BLaER1 treated with 17β-estradiol and CSF1 and Interleukin-3, amounts not matched to agents 10 nM and 100 nM (cell line): ENCODE measurements around the gene HMBS.
"Not testable (repeated sequence)": the region's sequence is repeated elsewhere in the genome, so short reads cannot be mapped to it uniquely, and the experiment has no call there.

Experiments
- H3K27ac ChIP-seq, 11 experiments: shearing (Covaris generic); formaldehyde crosslinking; 2 replicates each; pipeline ENCODE4 v1.8.1; 2022
- H3K27me3 ChIP-seq, 11 experiments: shearing (Covaris generic); formaldehyde crosslinking; 2 replicates each; pipeline ENCODE4 v1.8.1; 2022
- H3K36me3 ChIP-seq, 11 experiments: shearing (Covaris generic); formaldehyde crosslinking; 2 replicates each; pipeline ENCODE4 v1.8.1; 2022
- H3K4me1 ChIP-seq, 10 experiments: shearing (Covaris generic); formaldehyde crosslinking; 2 replicates each; pipeline ENCODE4 v1.8.1; 2022
- H3K4me2 ChIP-seq, 11 experiments: shearing (Covaris generic); formaldehyde crosslinking; 2 replicates each; pipeline ENCODE4 v1.8.1; 2022
- H3K4me3 ChIP-seq, 10 experiments: shearing (Covaris generic); formaldehyde crosslinking; 2 replicates each; pipeline ENCODE4 v1.8.1; 2022
- H3K9ac ChIP-seq, 11 experiments: shearing (Covaris generic); formaldehyde crosslinking; 2 replicates each; pipeline ENCODE4 v1.8.1; 2022
- H3K9me3 ChIP-seq, 11 experiments: shearing (Covaris generic); formaldehyde crosslinking; replicated peaks in 1 of 11; 2 replicates each; pipeline ENCODE4 v1.8.1; 2022
- H4K20me1 ChIP-seq, 11 experiments: shearing (Covaris generic); formaldehyde crosslinking; 2 replicates each; pipeline ENCODE4 v1.8.1; 2022
- Cebpa-rat ChIP-seq, 11 experiments: shearing (Covaris generic); IDR thresholded peaks; 2 replicates each; pipeline ENCODE4 v1.8.1; 2022

The HMBS gene

GRCh38 chr11:119093942-119094815 is 9.5 kb downstream of the HMBS start:
- TF ChIP-seq Cebpa-rat (IDR thresholded peaks at IDR 0.05) = no peak
- no peaks in the 10 kb centered on the region for H3K27me3 ChIP-seq
- peak overlapping the region; percentile 71 to 98 (median 96) for H3K4me3 ChIP-seq
- no peaks in the 10 kb centered on the region; a peak in 3 of 22 replicates for H3K9me3 ChIP-seq
- peak overlapping the region; percentile 89 to 99 (median 98) for H3K4me2 ChIP-seq
- H3K9ac ChIP-seq = peak overlapping the region; percentile 90 to 99 (median 97)
- peaks cover 50 to 59% (median 55%) of the 10 kb centered on the region in 10 experiments for H3K4me1 ChIP-seq
- peak overlapping the region; percentile 78 to 98 (median 95) for H3K27ac ChIP-seq
- H4K20me1 ChIP-seq = peaks cover 0 to 38% (median 34%) of the 10 kb centered on the region in 11 experiments; a peak in 20 of 22 replicates
- H3K36me3 ChIP-seq = peaks cover 24 to 67% (median 59%) of the 10 kb centered on the region in 11 experiments

DNA sequence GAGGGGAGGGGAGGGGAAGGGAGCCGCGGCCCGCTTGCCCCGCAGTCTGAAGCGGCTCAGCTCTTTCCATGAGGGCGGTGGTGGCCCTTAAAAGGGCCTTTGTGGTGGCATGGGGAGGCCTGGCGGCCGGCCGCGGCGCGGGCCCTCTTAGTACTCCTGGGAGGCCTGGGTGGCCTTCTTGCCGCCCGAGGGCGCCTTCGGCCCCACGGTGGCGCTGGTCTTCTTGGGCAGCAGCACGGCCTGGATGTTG is 10.1 kb downstream of the HMBS start:
- Histone ChIP-seq H3K27ac (peak overlapping the region; percentile 78 to 98 (median 95)), H3K9ac (peak overlapping the region; percentile 90 to 99 (median 97)), H3K4me1 (peaks cover 49 to 59% (median 54%) of the 10 kb centered on the region in 10 experiments), H3K9me3 (no peaks in the 10 kb centered on the region; a peak in 3 of 22 replicates), H3K4me2 (peak overlapping the region; percentile 89 to 99 (median 98)), H4K20me1 (peaks cover 0 to 38% (median 34%) of the 10 kb centered on the region in 11 experiments; a peak in 20 of 22 replicates), H3K4me3 (peak overlapping the region; percentile 71 to 98 (median 96)), H3K27me3 (no peaks in the 10 kb centered on the region), H3K36me3 (peaks cover 24 to 68% (median 58%) of the 10 kb centered on the region in 11 experiments)
- no peak for TF ChIP-seq Cebpa-rat (IDR thresholded peaks at IDR 0.05)

- Histone ChIP-seq H3K36me3 (peaks cover 24 to 68% (median 58%) of the 10 kb centered on the region in 11 experiments), H3K4me2 (peak overlapping the region; percentile 89 to 99 (median 98)), H3K4me3 (peak overlapping the region; percentile 71 to 98 (median 96)), H3K9me3 (no peaks in the 10 kb centered on the region; a peak in 3 of 22 replicates), H3K4me1 (peaks cover 49 to 59% (median 54%) of the 10 kb centered on the region in 10 experiments), H3K9ac (peak overlapping the region; percentile 90 to 99 (median 97)), H3K27ac (peak overlapping the region in 10 of 11 experiments; percentile 86 to 98 (median 96); a peak in 20 of 22 replicates), H4K20me1 (peaks cover 0 to 38% (median 34%) of the 10 kb centered on the region in 11 experiments; a peak in 20 of 22 replicates), H3K27me3 (no peaks in the 10 kb centered on the region)
- no peak for TF ChIP-seq Cebpa-rat (IDR thresholded peaks at IDR 0.05)
Measured at GRCh38 chr11:119095066-119095880, 10.6 kb downstream of the HMBS start.

DNA sequence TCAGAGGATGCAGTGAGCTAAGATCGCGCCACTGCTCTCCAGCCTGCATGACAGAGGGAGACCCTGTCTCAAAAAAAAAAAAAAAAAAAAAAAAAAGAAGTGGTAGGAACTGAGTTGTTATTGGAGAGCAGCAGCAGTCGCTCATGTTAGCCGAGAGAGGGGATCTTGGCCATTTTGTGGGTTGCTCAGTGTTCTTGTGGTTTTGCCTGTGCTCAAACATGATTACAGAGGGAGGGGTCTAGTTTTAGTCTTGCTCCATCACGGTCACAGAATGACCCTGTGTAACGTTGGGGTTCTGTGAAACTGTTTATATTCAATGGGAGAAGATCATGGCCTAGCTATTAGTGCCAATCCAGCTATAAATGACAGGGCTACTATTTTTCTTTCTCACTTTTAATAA is 15.0 kb downstream of the HMBS start:
- H4K20me1 ChIP-seq = peaks cover 0 to 5% (median 4%) of the 10 kb centered on the region in 11 experiments; a peak in 9 of 22 replicates
- peak overlapping the region; percentile 93 to 100 (median 99) for H3K4me2 ChIP-seq
- no peak for TF ChIP-seq Cebpa-rat (IDR thresholded peaks at IDR 0.05)
- H3K4me3 ChIP-seq = peak overlapping the region in 5 of 10 experiments; percentile 70 to 92 (median 86); a peak in 6 of 20 replicates
- peaks cover 48 to 58% (median 53%) of the 10 kb centered on the region in 10 experiments for H3K4me1 ChIP-seq
- H3K27ac ChIP-seq = peak overlapping the region in 1 of 11 experiments; percentile 97; a peak in 1 of 22 replicates
- H3K9ac ChIP-seq = peak overlapping the region in 9 of 11 experiments; percentile 35 to 95 (median 88); a peak in 13 of 22 replicates
- no peaks in the 10 kb centered on the region for H3K27me3 ChIP-seq
- peaks cover 22 to 34% (median 26%) of the 10 kb centered on the region in 11 experiments for H3K36me3 ChIP-seq
- no peaks in the 10 kb centered on the region for H3K9me3 ChIP-seq

DNA sequence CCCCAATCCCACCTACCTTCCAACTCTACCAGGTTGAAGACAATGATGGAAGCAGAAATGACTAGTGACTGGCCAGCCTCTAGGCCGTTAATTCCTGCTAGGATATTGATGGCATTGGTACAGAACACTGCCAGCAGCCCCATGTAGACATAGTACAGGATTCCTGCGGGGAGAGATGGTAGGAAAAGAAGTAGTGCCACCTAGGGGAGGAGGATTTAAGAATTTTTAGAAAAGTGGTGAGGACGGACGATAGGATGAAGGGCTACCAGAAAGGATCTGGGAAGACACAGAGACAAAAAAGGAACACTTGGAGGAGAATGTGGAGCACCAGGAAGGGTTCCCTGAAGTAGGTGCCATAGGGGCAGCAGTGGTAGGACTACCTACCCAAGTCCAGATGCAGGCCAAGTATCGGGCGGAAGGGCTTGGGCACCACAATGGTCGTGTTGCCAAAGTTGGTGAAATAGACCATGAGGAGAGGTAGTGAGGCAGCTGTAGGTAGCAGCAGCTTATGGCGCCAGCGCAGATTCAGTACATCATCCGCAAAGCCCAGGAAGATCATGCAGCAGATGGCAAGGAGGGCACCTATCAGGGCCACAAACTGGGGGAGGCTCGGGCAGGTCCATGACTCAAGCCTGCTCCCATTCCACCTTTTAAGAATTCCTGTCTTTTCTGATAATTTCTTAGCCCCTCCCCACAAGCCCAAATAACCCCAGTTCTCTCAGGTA is 15.7 kb downstream of the HMBS start:
- H3K4me2 ChIP-seq = peak overlapping the region; percentile 93 to 100 (median 99)
- H3K36me3 ChIP-seq = peaks cover 22 to 34% (median 26%) of the 10 kb centered on the region in 11 experiments
- H3K27me3 ChIP-seq = no peaks in the 10 kb centered on the region
- peak overlapping the region; percentile 70 to 96 (median 88) for H3K4me3 ChIP-seq
- peak overlapping the region; percentile 80 to 95 (median 88) for H3K9ac ChIP-seq
- H4K20me1 ChIP-seq = no peaks in the 10 kb centered on the region
- H3K4me1 ChIP-seq = peaks cover 55 to 65% (median 60%) of the 10 kb centered on the region in 10 experiments
- no peaks in the 10 kb centered on the region for H3K9me3 ChIP-seq
- H3K27ac ChIP-seq = peak overlapping the region in 9 of 11 experiments; percentile 90 to 99 (median 98); a peak in 16 of 22 replicates
- TF ChIP-seq Cebpa-rat (IDR thresholded peaks at IDR 0.05) = no peak

- H4K20me1 ChIP-seq = no peaks in the 10 kb centered on the region
- H3K9me3 ChIP-seq = no peaks in the 10 kb centered on the region
- H3K27ac ChIP-seq = peak overlapping the region; percentile 88 to 99 (median 97)
- no peaks in the 10 kb centered on the region for H3K27me3 ChIP-seq
- peak overlapping the region; percentile 80 to 95 (median 88) for H3K9ac ChIP-seq
- H3K36me3 ChIP-seq = peaks cover 22 to 30% (median 26%) of the 10 kb centered on the region in 11 experiments
- peak overlapping the region; percentile 70 to 96 (median 88) for H3K4me3 ChIP-seq
- H3K4me1 ChIP-seq = peaks cover 57 to 67% (median 61%) of the 10 kb centered on the region in 10 experiments
- peak overlapping the region; percentile 93 to 100 (median 99) for H3K4me2 ChIP-seq
- TF ChIP-seq Cebpa-rat (IDR thresholded peaks at IDR 0.05) = no peak
Measured at GRCh38 chr11:119100994-119101758, 16.5 kb downstream of the HMBS start.

DNA sequence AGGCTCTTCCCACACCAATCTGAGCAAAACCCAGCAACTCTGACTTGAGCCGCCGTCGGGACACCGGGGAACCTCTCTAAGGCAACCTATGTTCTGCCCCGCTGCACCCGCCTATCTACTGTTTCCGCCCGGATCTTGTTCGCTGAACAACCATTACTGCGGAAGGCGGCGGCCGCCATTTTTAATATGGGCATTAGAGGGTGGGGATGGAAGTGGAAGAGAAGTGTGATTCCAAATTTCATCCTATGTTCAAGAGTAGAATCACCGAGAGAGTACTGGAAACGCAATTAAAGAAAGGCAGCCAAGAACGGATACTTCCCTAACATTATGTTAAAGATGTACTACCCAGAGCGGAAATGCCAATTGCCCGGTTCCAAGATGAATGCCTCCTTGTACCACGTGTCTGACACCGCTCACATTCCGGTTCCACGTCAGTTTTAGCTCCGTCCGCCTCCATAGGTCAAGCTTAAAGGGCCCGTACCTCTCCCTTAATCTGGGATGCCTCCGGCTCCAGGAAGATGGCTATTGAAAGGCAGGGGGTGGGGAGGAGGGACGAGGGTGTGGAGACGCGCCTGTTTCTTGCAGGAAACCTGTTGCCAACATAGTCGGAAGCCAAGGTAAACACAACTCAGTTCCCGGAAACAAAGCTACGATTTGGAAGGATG is 17.2 kb downstream of the HMBS start, which contains the start of gene DPAGT1:
Gene DPAGT1 (minus strand): TSS at position 95 of the 665 bp plus-strand sequence. CDS start 198 bp downstream, outside the sequence.
- Histone ChIP-seq H3K36me3 (peaks cover 15 to 23% (median 19%) of the 10 kb centered on the region in 11 experiments), H3K9me3 (no peaks in the 10 kb centered on the region), H3K27me3 (no peaks in the 10 kb centered on the region), H3K4me2 (peak within 1 kb of the TSS; percentile 93 to 100 (median 99)), H4K20me1 (no peaks in the 10 kb centered on the region), H3K4me1 (peaks cover 61 to 68% (median 63%) of the 10 kb centered on the region in 10 experiments), H3K9ac (peak within 1 kb of the TSS; percentile 80 to 95 (median 88)), H3K27ac (peak within 1 kb of the TSS; percentile 88 to 99 (median 97)), H3K4me3 (peak within 1 kb of the TSS; percentile 70 to 96 (median 88))
- TF ChIP-seq Cebpa-rat (IDR thresholded peaks at IDR 0.05) = no peak

- not testable (repeated sequence) for H3K27me3 ChIP-seq, H3K9me3 ChIP-seq, H4K20me1 ChIP-seq
- peaks cover 2 to 10% (median 5%) of the 10 kb centered on the region in 11 experiments for H3K36me3 ChIP-seq
- peak overlapping the region; percentile 70 to 96 (median 88); a peak in 17 of 20 replicates for H3K4me3 ChIP-seq
- peaks cover 62 to 71% (median 68%) of the 10 kb centered on the region in 10 experiments for H3K4me1 ChIP-seq
- peak overlapping the region; percentile 80 to 95 (median 88); a peak in 20 of 22 replicates for H3K9ac ChIP-seq
- H3K27ac ChIP-seq = peak overlapping the region in 10 of 11 experiments; percentile 8 to 99 (median 97); a peak in 18 of 22 replicates
- H3K4me2 ChIP-seq = peak overlapping the region; percentile 93 to 100 (median 99)
Measured at GRCh38 chr11:119103161-119103664, 18.5 kb downstream of the HMBS start.
